Measurements from ENCODE around the gene CCDC148.

Gene CCDC148

GRCh38 chr2:158456309-158457066 lies at the start of gene CCDC148, which contains the start of gene PKP4:
CCDC148 (minus strand) TSS chr2:158456753; CDS start chr2:158456439, 314 bp downstream.
PKP4 (plus strand) TSS chr2:158456952; CDS start chr2:158533185, 76,233 bp downstream.
- peak; percentile 95 for DNase-seq

GRCh38 chr2:158505448-158505934 lies 48.9 kb upstream of the CCDC148 start:
- no peak for DNase-seq

GRCh38 chr2:158504088-158504487 lies 47.5 kb upstream of the CCDC148 start:
- no peak for DNase-seq

GRCh38 chr2:158502974-158503373 lies 46.4 kb upstream of the CCDC148 start:
- DNase-seq, result no peak

GRCh38 chr2:158501301-158501700 lies 44.7 kb upstream of the CCDC148 start:
- peak; percentile 72 for DNase-seq

- DNase-seq, result no peak
Measured at GRCh38 chr2:158500333-158500732, 43.8 kb upstream of the CCDC148 start.

- no peak for DNase-seq
Measured at GRCh38 chr2:158499383-158499782, 42.8 kb upstream of the CCDC148 start.

- no peak for DNase-seq
Measured at GRCh38 chr2:158498749-158499136, 42.2 kb upstream of the CCDC148 start.

- DNase-seq, result no peak
Measured at GRCh38 chr2:158498043-158498748, 41.6 kb upstream of the CCDC148 start.

- DNase-seq, result no peak
Measured at GRCh38 chr2:158497486-158497885, 40.9 kb upstream of the CCDC148 start.

GRCh38 chr2:158496986-158497385 lies 40.4 kb upstream of the CCDC148 start:
- DNase-seq, result no peak

- DNase-seq, result no peak
Measured at GRCh38 chr2:158495175-158495574, 38.6 kb upstream of the CCDC148 start.

GRCh38 chr2:158493458-158493857 lies 36.9 kb upstream of the CCDC148 start:
- DNase-seq, result peak; percentile 91

GRCh38 chr2:158491072-158491471 lies 34.5 kb upstream of the CCDC148 start:
- DNase-seq, result no peak

- DNase-seq, result no peak
Measured at GRCh38 chr2:158489366-158490112, 33.0 kb upstream of the CCDC148 start.

GRCh38 chr2:158488442-158489216 lies 32.1 kb upstream of the CCDC148 start:
- no peak for DNase-seq

- DNase-seq, result no peak
Measured at GRCh38 chr2:158487419-158487818, 30.9 kb upstream of the CCDC148 start.

GRCh38 chr2:158486970-158487325 lies 30.4 kb upstream of the CCDC148 start:
- DNase-seq, result no peak

- no peak for DNase-seq
Measured at GRCh38 chr2:158486150-158486969, 29.8 kb upstream of the CCDC148 start.

- no peak for DNase-seq
Measured at GRCh38 chr2:158484892-158485556, 28.5 kb upstream of the CCDC148 start.

- DNase-seq, result no peak
Measured at GRCh38 chr2:158482594-158482993, 26.0 kb upstream of the CCDC148 start.
